ENCODE results near the gene ZBTB45. TPM values are rescaled to one million over a fixed set of nuclear protein-coding genes. Genes with fewer than 3 reads are reported as not detected.
A peak's percentile ranks its signal among the peaks of the same experiment; 100 is the strongest.

The ZBTB45 gene
- total and polyA plus RNA-seq, 2 donors (not counting 1 experiment from before 2014, with no cell fraction given) = 12.6 to 20.9 TPM

DNA sequence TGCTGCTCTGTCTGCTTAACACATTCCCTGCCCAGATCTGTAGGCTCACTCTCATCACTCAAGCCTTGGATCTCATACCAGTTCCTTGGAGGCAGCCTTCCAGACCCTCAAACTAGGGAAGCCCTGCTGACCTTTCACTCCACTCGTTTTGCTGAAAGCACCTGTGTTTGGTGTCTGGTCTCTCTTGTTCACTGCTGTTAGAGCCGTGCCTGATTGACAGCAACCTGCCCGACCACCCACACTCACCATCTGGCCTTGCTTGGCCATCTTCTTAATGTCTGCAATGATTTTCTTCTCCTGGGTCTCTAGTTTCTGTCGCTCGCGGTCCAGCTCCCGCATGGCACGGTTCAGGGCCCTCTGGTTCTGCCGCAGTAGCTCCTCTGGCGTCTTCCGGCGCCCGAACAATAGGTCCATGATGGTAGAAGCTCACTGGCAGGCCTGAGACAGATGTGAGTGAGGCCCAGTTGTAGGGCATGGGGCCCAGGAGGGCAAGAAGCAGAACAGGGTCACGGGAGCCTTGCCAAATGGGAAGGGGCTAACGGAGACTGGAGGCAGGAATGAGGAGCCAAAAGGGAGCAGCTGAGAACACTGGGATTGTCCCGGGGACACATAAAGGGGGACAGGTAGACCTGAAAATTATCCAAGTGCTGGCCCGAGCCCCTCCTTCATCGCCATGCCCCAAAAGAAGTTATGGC lies 34.3 kb upstream of the ZBTB45 start:
- peak overlapping the region; percentile 79 for H2AFZ ChIP-seq (ENCODE audit: insufficient read depth, low read depth, low read length, poor library complexity, severe bottlenecking)
- H3K79me2 ChIP-seq (ENCODE audit: control insufficient read depth, insufficient read depth, low read length) = peaks cover 51% of the 10 kb centered on the region
- ATAC-seq (ENCODE audit: low read depth) = no peak
- peak overlapping the region; percentile 94 to 98 for H3K27ac ChIP-seq (ENCODE audit: low read length in 2 of 2)
- H3K4me1 ChIP-seq (ENCODE audit: control insufficient read depth in 2 of 2, insufficient read depth in 2 of 2, low read length in 2 of 2) = peaks cover 27 to 38% of the 10 kb centered on the region in 2 donors
- ChIA-PET CTCF (interaction anchor here (0.7 to 3.3 kb wide), 3 partner anchors 8 to 34 kb away, joined by 3 to 20 read pairs (median 13); partner anchors contain the start of genes TRIM28 and ZBTB45), POLR2A (interaction anchor here (0.9 to 2.4 kb wide), 6 partner anchors 9 to 172 kb away, joined by 3 to 29 read pairs (median 11); partner anchors contain the start of genes MZF1, TRIM28 and ZBTB45)
- peak overlapping the region; percentile 98 for H3K4me3 Mint-ChIP-seq
- H4K20me1 ChIP-seq (ENCODE audit: control insufficient read depth, insufficient read depth, low read length, poor library complexity, severe bottlenecking) = peaks cover 37% of the 10 kb centered on the region
- H3K9ac ChIP-seq (ENCODE audit: low read length) = peak overlapping the region; percentile 83
- peaks cover 6 to 52% of the 10 kb centered on the region in 2 experiments for H3K36me3 ChIP-seq (replicated peaks in 1 of 2; ENCODE audit: control extremely low read depth in 1 of 2, control insufficient read depth in 1 of 2, extremely low read depth in 1 of 2, insufficient read depth in 2 of 2, low read length in 1 of 2)
- DNase-seq = peak; percentile 22
- H3K4me3 ChIP-seq (ENCODE audit: control extremely low read depth in 1 of 5, extremely low read depth in 1 of 5, insufficient read depth in 1 of 5, low read depth in 2 of 5, low read length in 4 of 5) = peak overlapping the region in 4 of 5 experiments; percentile 75 to 94 (median 83)
- H3K9me3 Mint-ChIP-seq (ENCODE audit: insufficient read depth) = no peaks in the 10 kb centered on the region
- WGBS (ENCODE audit: insufficient coverage) = 45% methylated on average over 18 of the region's 18 CpGs
- no peaks in the 10 kb centered on the region for H3K27me3 ChIP-seq (replicated peaks in 1 of 4; ENCODE audit: control extremely low read depth in 1 of 4, control insufficient read depth in 3 of 4, insufficient read depth in 4 of 4, low read length in 3 of 4)
- H3K27me3 Mint-ChIP-seq = no peaks in the 10 kb centered on the region
- no peaks in the 10 kb centered on the region for H3K9me3 ChIP-seq (ENCODE audit: control extremely low read depth in 1 of 3, control insufficient read depth in 2 of 3, insufficient read depth in 1 of 3, low read length in 2 of 3)
- intact Hi-C loops (cut with micrococcal nuclease) = no loop called here
- H3K4me1 Mint-ChIP-seq = peaks cover 49% of the 10 kb centered on the region
- peak overlapping the region; percentile 76 for H3K4me2 ChIP-seq (replicated peaks; ENCODE audit: low read depth, low read length, poor library complexity, severe bottlenecking)
- H3K27ac Mint-ChIP-seq = peak overlapping the region; percentile 99
- TF ChIP-seq, protein P1, sequence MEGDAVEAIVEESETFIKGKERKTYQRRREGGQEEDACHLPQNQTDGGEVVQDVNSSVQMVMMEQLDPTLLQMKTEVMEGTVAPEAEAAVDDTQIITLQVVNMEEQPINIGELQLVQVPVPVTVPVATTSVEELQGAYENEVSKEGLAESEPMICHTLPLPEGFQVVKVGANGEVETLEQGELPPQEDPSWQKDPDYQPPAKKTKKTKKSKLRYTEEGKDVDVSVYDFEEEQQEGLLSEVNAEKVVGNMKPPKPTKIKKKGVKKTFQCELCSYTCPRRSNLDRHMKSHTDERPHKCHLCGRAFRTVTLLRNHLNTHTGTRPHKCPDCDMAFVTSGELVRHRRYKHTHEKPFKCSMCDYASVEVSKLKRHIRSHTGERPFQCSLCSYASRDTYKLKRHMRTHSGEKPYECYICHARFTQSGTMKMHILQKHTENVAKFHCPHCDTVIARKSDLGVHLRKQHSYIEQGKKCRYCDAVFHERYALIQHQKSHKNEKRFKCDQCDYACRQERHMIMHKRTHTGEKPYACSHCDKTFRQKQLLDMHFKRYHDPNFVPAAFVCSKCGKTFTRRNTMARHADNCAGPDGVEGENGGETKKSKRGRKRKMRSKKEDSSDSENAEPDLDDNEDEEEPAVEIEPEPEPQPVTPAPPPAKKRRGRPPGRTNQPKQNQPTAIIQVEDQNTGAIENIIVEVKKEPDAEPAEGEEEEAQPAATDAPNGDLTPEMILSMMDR (IDR thresholded peaks at IDR 0.05) = no peak
- no peak for TF ChIP-seq EZH2 (IDR thresholded peaks at IDR 0.05; ENCODE audit: borderline replicate concordance, insufficient read depth, low read depth, low read length, poor library complexity, severe bottlenecking)

DNA sequence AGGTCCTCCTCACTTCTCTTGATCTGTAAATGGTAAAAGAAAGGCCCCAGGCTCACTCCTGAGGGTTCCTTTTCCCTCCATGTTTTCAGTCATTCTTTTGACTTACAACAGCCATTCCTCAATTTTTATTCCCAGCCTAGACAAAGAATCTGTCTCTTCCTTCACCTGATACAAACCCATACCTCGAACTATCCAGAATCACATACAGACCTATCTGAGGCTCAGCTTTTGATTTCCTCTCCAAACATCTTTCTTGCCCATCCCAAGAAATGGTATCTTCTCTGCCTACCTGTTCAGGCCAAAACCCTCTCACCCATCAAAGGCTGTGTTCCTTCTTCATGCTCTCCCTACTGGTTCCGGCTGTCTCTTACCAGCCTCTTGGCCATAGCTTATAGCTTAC lies 33.0 kb upstream of the ZBTB45 start:
- Histone ChIP-seq H3K9ac (ENCODE audit: low read length) (no peak overlapping the region), H3K79me2 (ENCODE audit: control insufficient read depth, insufficient read depth, low read length) (peaks cover 58% of the 10 kb centered on the region), H3K27me3 (replicated peaks in 1 of 4; ENCODE audit: control extremely low read depth in 1 of 4, control insufficient read depth in 3 of 4, insufficient read depth in 4 of 4, low read length in 3 of 4) (no peaks in the 10 kb centered on the region), H3K4me3 (ENCODE audit: control extremely low read depth in 1 of 5, extremely low read depth in 1 of 5, insufficient read depth in 1 of 5, low read depth in 2 of 5, low read length in 4 of 5) (no peak overlapping the region), H4K20me1 (ENCODE audit: control insufficient read depth, insufficient read depth, low read length, poor library complexity, severe bottlenecking) (peaks cover 45% of the 10 kb centered on the region), H2AFZ (ENCODE audit: insufficient read depth, low read depth, low read length, poor library complexity, severe bottlenecking) (no peak overlapping the region), H3K9me3 (ENCODE audit: control extremely low read depth in 1 of 3, control insufficient read depth in 2 of 3, insufficient read depth in 1 of 3, low read length in 2 of 3) (no peaks in the 10 kb centered on the region), H3K4me2 (replicated peaks; ENCODE audit: low read depth, low read length, poor library complexity, severe bottlenecking) (no peak overlapping the region), H3K36me3 (replicated peaks in 1 of 2; ENCODE audit: control extremely low read depth in 1 of 2, control insufficient read depth in 1 of 2, extremely low read depth in 1 of 2, insufficient read depth in 2 of 2, low read length in 1 of 2) (peaks cover 6 to 65% of the 10 kb centered on the region in 2 experiments), H3K27ac (ENCODE audit: low read length in 2 of 2) (peak overlapping the region in 1 of 2 donors; percentile 47), H3K4me1 (ENCODE audit: control insufficient read depth in 2 of 2, insufficient read depth in 2 of 2, low read length in 2 of 2) (peaks cover 25 to 34% of the 10 kb centered on the region in 2 donors)
- ATAC-seq (ENCODE audit: low read depth) = no peak
- DNase-seq = peak; percentile 16
- no peaks in the 10 kb centered on the region for H3K9me3 Mint-ChIP-seq (ENCODE audit: insufficient read depth)
- 91% methylated on average over 1 of the region's 2 CpGs for WGBS (ENCODE audit: insufficient coverage)
- no peaks in the 10 kb centered on the region for H3K27me3 Mint-ChIP-seq
- TF ChIP-seq, protein P1 (IDR thresholded peaks at IDR 0.05) = no peak
- no peak for TF ChIP-seq EZH2 (IDR thresholded peaks at IDR 0.05; ENCODE audit: borderline replicate concordance, insufficient read depth, low read depth, low read length, poor library complexity, severe bottlenecking)
- peak overlapping the region; percentile 58 for H3K4me3 Mint-ChIP-seq
- H3K4me1 Mint-ChIP-seq = peaks cover 42% of the 10 kb centered on the region
- intact Hi-C loops (cut with micrococcal nuclease) = no loop called here
- POLR2A ChIA-PET = no interaction called here
- CTCF ChIA-PET = interaction anchor here (3.0 to 3.3 kb wide), 2 partner anchors 8 to 33 kb away, joined by 13 to 20 read pairs; partner anchors contain the start of genes TRIM28 and ZBTB45
- H3K27ac Mint-ChIP-seq = peak overlapping the region; percentile 47
